ENCODE measurements around the gene PRR22. TPM values are rescaled to one million over a fixed set of nuclear protein-coding genes. Genes with fewer than 3 reads are reported as not detected.

The PRR22 gene
- total RNA-seq, 2 donors from 2014 or later: 4.6 to 9.9 TPM

- Mint-ChIP-seq H3K9me3 (no peaks in the 10 kb centered on the region), H3K4me3 (no peak overlapping the region), H3K27me3 (peaks cover 3% of the 10 kb centered on the region), H3K4me1 (no peaks in the 10 kb centered on the region), H3K36me3 (ENCODE audit: low read depth) (no peaks in the 10 kb centered on the region), H3K27ac (no peak overlapping the region)
- ATAC-seq (replicated peaks): no peak
These were observed 37.8 kb upstream of the PRR22 start for GRCh38 chr19:5822181-5822844.

- Mint-ChIP-seq H3K4me1 (no peaks in the 10 kb centered on the region), H3K9me3 (no peaks in the 10 kb centered on the region), H3K36me3 (ENCODE audit: low read depth) (no peaks in the 10 kb centered on the region), H3K27me3 (peaks cover 3% of the 10 kb centered on the region), H3K4me3 (no peak overlapping the region), H3K27ac (no peak overlapping the region)
- ATAC-seq (replicated peaks): no peak
These were observed 37.1 kb upstream of the PRR22 start for GRCh38 chr19:5821521-5822180.

- Mint-ChIP-seq H3K4me1 (no peaks in the 10 kb centered on the region), H3K9me3 (no peaks in the 10 kb centered on the region), H3K4me3 (no peak overlapping the region), H3K27ac (peak overlapping the region; percentile 58), H3K27me3 (peaks cover 3% of the 10 kb centered on the region), H3K36me3 (ENCODE audit: low read depth) (no peaks in the 10 kb centered on the region)
- ATAC-seq (replicated peaks): no peak
These were observed 36.2 kb upstream of the PRR22 start for GRCh38 chr19:5820785-5821184.

- no peak overlapping the region for H3K27ac Mint-ChIP-seq
- H3K4me1 Mint-ChIP-seq: no peaks in the 10 kb centered on the region
- peaks cover 3% of the 10 kb centered on the region for H3K27me3 Mint-ChIP-seq
- no peaks in the 10 kb centered on the region for H3K36me3 Mint-ChIP-seq (ENCODE audit: low read depth)
- no peaks in the 10 kb centered on the region for H3K9me3 Mint-ChIP-seq
- H3K4me3 Mint-ChIP-seq: no peak overlapping the region
- ATAC-seq (replicated peaks): no peak
These were observed 34.0 kb upstream of the PRR22 start for GRCh38 chr19:5818594-5818993.

- no peaks in the 10 kb centered on the region for H3K9me3 Mint-ChIP-seq
- H3K4me1 Mint-ChIP-seq: no peaks in the 10 kb centered on the region
- no peak overlapping the region for H3K27ac Mint-ChIP-seq
- no peak for ATAC-seq (replicated peaks)
- H3K27me3 Mint-ChIP-seq: peaks cover 3% of the 10 kb centered on the region
- no peak overlapping the region for H3K4me3 Mint-ChIP-seq
- no peaks in the 10 kb centered on the region for H3K36me3 Mint-ChIP-seq (ENCODE audit: low read depth)
These were observed 32.7 kb upstream of the PRR22 start for GRCh38 chr19:5817218-5817617.

GRCh38 chr19:5814852-5815246 lies 30.3 kb upstream of the PRR22 start:
- ATAC-seq (replicated peaks): no peak
- no peak overlapping the region for H3K27ac Mint-ChIP-seq
- no peak overlapping the region for H3K4me3 Mint-ChIP-seq

GRCh38 chr19:5814123-5814851 lies 29.7 kb upstream of the PRR22 start:
- no peaks in the 10 kb centered on the region for H3K36me3 Mint-ChIP-seq (ENCODE audit: low read depth)
- H3K27ac Mint-ChIP-seq: no peak overlapping the region
- ATAC-seq (replicated peaks): no peak
- H3K4me3 Mint-ChIP-seq: no peak overlapping the region
- no peaks in the 10 kb centered on the region for H3K27me3 Mint-ChIP-seq
- H3K9me3 Mint-ChIP-seq: no peaks in the 10 kb centered on the region
- H3K4me1 Mint-ChIP-seq: no peaks in the 10 kb centered on the region

More at GRCh38 chr19:5814852-5815246, 30.3 kb upstream of the PRR22 start:
- no peaks in the 10 kb centered on the region for H3K4me1 Mint-ChIP-seq
- no peaks in the 10 kb centered on the region for H3K27me3 Mint-ChIP-seq
- no peaks in the 10 kb centered on the region for H3K36me3 Mint-ChIP-seq (ENCODE audit: low read depth)
- H3K9me3 Mint-ChIP-seq: no peaks in the 10 kb centered on the region

- Mint-ChIP-seq H3K27me3 (no peaks in the 10 kb centered on the region), H3K9me3 (no peaks in the 10 kb centered on the region), H3K36me3 (ENCODE audit: low read depth) (no peaks in the 10 kb centered on the region), H3K4me3 (no peak overlapping the region), H3K4me1 (no peaks in the 10 kb centered on the region), H3K27ac (no peak overlapping the region)
- no peak for ATAC-seq (replicated peaks)
These were observed 26.6 kb upstream of the PRR22 start for GRCh38 chr19:5811117-5811516.

- H3K9me3 Mint-ChIP-seq: no peaks in the 10 kb centered on the region
- ATAC-seq (replicated peaks): no peak
- no peaks in the 10 kb centered on the region for H3K27me3 Mint-ChIP-seq
- H3K36me3 Mint-ChIP-seq (ENCODE audit: low read depth): no peaks in the 10 kb centered on the region
- H3K27ac Mint-ChIP-seq: no peak overlapping the region
- no peaks in the 10 kb centered on the region for H3K4me1 Mint-ChIP-seq
- no peak overlapping the region for H3K4me3 Mint-ChIP-seq
These were observed 24.9 kb upstream of the PRR22 start for GRCh38 chr19:5809469-5809868.

GRCh38 chr19:5809053-5809452 lies 24.5 kb upstream of the PRR22 start:
- no peak for ATAC-seq (replicated peaks)
- Mint-ChIP-seq H3K27ac (no peak overlapping the region), H3K4me3 (no peak overlapping the region), H3K4me1 (no peaks in the 10 kb centered on the region), H3K27me3 (no peaks in the 10 kb centered on the region), H3K36me3 (ENCODE audit: low read depth) (no peaks in the 10 kb centered on the region), H3K9me3 (no peaks in the 10 kb centered on the region)

- no peaks in the 10 kb centered on the region for H3K9me3 Mint-ChIP-seq
- H3K27me3 Mint-ChIP-seq: no peaks in the 10 kb centered on the region
- no peak for ATAC-seq (replicated peaks)
- peaks cover 4% of the 10 kb centered on the region for H3K4me1 Mint-ChIP-seq
- no peak overlapping the region for H3K4me3 Mint-ChIP-seq
- H3K36me3 Mint-ChIP-seq (ENCODE audit: low read depth): no peaks in the 10 kb centered on the region
- H3K27ac Mint-ChIP-seq: no peak overlapping the region
These were observed 23.7 kb upstream of the PRR22 start for GRCh38 chr19:5808120-5808816.

- peaks cover 4% of the 10 kb centered on the region for H3K27me3 Mint-ChIP-seq
- H3K27ac Mint-ChIP-seq: no peak overlapping the region
- H3K4me1 Mint-ChIP-seq: peaks cover 5% of the 10 kb centered on the region
- no peaks in the 10 kb centered on the region for H3K9me3 Mint-ChIP-seq
- no peak for ATAC-seq (replicated peaks)
- H3K36me3 Mint-ChIP-seq (ENCODE audit: low read depth): no peaks in the 10 kb centered on the region
- no peak overlapping the region for H3K4me3 Mint-ChIP-seq
These were observed 22.4 kb upstream of the PRR22 start for GRCh38 chr19:5806905-5807304.

- Mint-ChIP-seq H3K27me3 (peaks cover 7% of the 10 kb centered on the region), H3K36me3 (ENCODE audit: low read depth) (no peaks in the 10 kb centered on the region), H3K4me3 (no peak overlapping the region), H3K4me1 (peaks cover 5% of the 10 kb centered on the region), H3K9me3 (no peaks in the 10 kb centered on the region), H3K27ac (no peak overlapping the region)
- no peak for ATAC-seq (replicated peaks)
These were observed 21.6 kb upstream of the PRR22 start for GRCh38 chr19:5806133-5806489.

- Mint-ChIP-seq H3K27me3 (peaks cover 9% of the 10 kb centered on the region), H3K9me3 (no peaks in the 10 kb centered on the region), H3K4me3 (peak overlapping the region; percentile 44), H3K36me3 (ENCODE audit: low read depth) (no peaks in the 10 kb centered on the region), H3K27ac (no peak overlapping the region), H3K4me1 (peaks cover 5% of the 10 kb centered on the region)
- ATAC-seq (replicated peaks): no peak
These were observed 21.1 kb upstream of the PRR22 start for GRCh38 chr19:5805462-5806132.

Data from activated T-helper 17 cell treated with anti-CD3 and anti-CD28 coated beads, Interleukin-2, amount 50 U/mL, for 72 hours (primary cell).